Hepatocyte (in vitro differentiated cells): ENCODE measurements around the gene BLOC1S3. TPM values are rescaled to one million over a fixed set of nuclear protein-coding genes. Genes with fewer than 3 reads are reported as not detected.

Experiments used
- DNase-seq: peaks from one replicate; pipeline ENCODE4 v3.0.0-alpha.2; 2016; ENCODE audit warnings: low spot score
- H2AFZ ChIP-seq: fragments of 200-600 bp; sonication (generic); 2 replicates; pipeline ENCODE4 v1.6.0; 2016; ENCODE audit warnings: antibody characterized with exemption, mild to moderate bottlenecking
- H3K27ac ChIP-seq: fragments of 200-600 bp; sonication (generic); 2 replicates; pipeline ENCODE4 v1.5.1; 2016; ENCODE audit warnings: mild to moderate bottlenecking
- H3K27me3 ChIP-seq: fragments of 200-600 bp; sonication (generic); 2 replicates; pipeline ENCODE4 v1.6.1; 2016
- H3K36me3 ChIP-seq: fragments of 200-600 bp; sonication (generic); replicated peaks from 2 replicates; pipeline ENCODE4 v1.5.1; 2016; ENCODE audit warnings: low read depth; ENCODE audit not compliant: insufficient read depth
- H3K4me1 ChIP-seq: fragments of 200-600 bp; sonication (generic); 2 replicates; pipeline ENCODE4 v1.5.1; 2016; ENCODE audit warnings: mild to moderate bottlenecking, moderate library complexity; ENCODE audit not compliant: insufficient read depth
- H3K4me2 ChIP-seq: fragments of 200-600 bp; sonication (generic); 2 replicates; pipeline ENCODE4 v1.6.0; 2016
- H3K4me3 ChIP-seq: fragments of 200-600 bp; sonication (generic); 2 replicates; pipeline ENCODE4 v1.5.1; 2016; ENCODE audit warnings: mild to moderate bottlenecking
- H3K79me2 ChIP-seq: fragments of 200-600 bp; sonication (generic); 2 replicates; pipeline ENCODE4 v1.6.0; 2017; ENCODE audit warnings: mild to moderate bottlenecking
- H3K9me2 ChIP-seq: fragments of 200-600 bp; sonication (generic); replicated peaks from 2 replicates; pipeline ENCODE4 v1.6.0; 2017; ENCODE audit warnings: mild to moderate bottlenecking; ENCODE audit not compliant: insufficient read depth
- H3K9me3 ChIP-seq: fragments of 200-600 bp; sonication (generic); 2 replicates; pipeline ENCODE4 v1.5.1; 2016; ENCODE audit warnings: low read depth, mild to moderate bottlenecking
- H4K20me1 ChIP-seq: fragments of 200-600 bp; sonication (generic); 2 replicates; pipeline ENCODE4 v1.6.0; 2016; ENCODE audit warnings: mild to moderate bottlenecking; ENCODE audit not compliant: insufficient read depth, poor library complexity, severe bottlenecking
- CTCF ChIP-seq: fragments of 200-600 bp; sonication (generic); IDR thresholded peaks from 2 replicates; pipeline ENCODE4 v1.5.1; 2016; ENCODE audit warnings: antibody characterized with exemption, mild to moderate bottlenecking; ENCODE audit not compliant: poor library complexity
- EZH2 ChIP-seq: fragments of 200-600 bp; sonication (generic); IDR thresholded peaks from 2 replicates; pipeline ENCODE4 v1.6.1; 2016; ENCODE audit warnings: antibody characterized with exemption, mild to moderate bottlenecking, borderline replicate concordance
- EZH2phosphoT487 ChIP-seq: fragments of 200-600 bp; sonication (generic); IDR thresholded peaks from one replicate; pipeline ENCODE4 v1.6.1; 2018; ENCODE audit warnings: antibody characterized with exemption, mild to moderate bottlenecking, low read depth, moderate library complexity; ENCODE audit not compliant: unreplicated experiment, severe bottlenecking
- WGBS: methylation state at CpG from one replicate; pipeline ENCODE4 v1.1.6; 2016; ENCODE audit warnings: low lambda C conversion rate; ENCODE audit errors: missing lambda C conversion rate; 5-methylcytosine and 5-hydroxymethylcytosine counted together
- polyA plus RNA-seq: library from polyadenylated mRNA; unstranded; fragments of >200 nt; fragmentation: Nextera tagmentation; extraction: Ambion mirVana; gene quantifications from 2 replicates; pipeline ENCODE4 v1.2.1, GENCODE V29; 2016
- total RNA-seq: library from RNA; depleted of rRNA; stranded (reverse); fragments of >200 nt; gene quantifications from 2 replicates; pipeline ENCODE4 v1.2.3, GENCODE V29; 2014

BLOC1S3 gene
- total and polyA plus RNA-seq, 2 experiments from 2014 or later, result 8.4 to 17.1 TPM

GRCh38 chr19:45130888-45131615, 47.5 kb upstream of the BLOC1S3 start:
- H4K20me1 ChIP-seq, result peaks cover 44% of the 10 kb centered on the region
- no peak overlapping the region for H3K4me2 ChIP-seq
- H3K9me3 ChIP-seq, result no peaks in the 10 kb centered on the region
- H3K9me2 ChIP-seq, result no peaks in the 10 kb centered on the region
- DNase-seq, result peak; percentile 62
- H3K4me1 ChIP-seq, result no peaks in the 10 kb centered on the region
- whole genome bisulfite sequencing, result 72% methylated on average over 13 of the region's 13 CpGs
- H3K27ac ChIP-seq, result no peak overlapping the region
- H3K79me2 ChIP-seq, result peaks cover 84% of the 10 kb centered on the region
- no peak overlapping the region for H2AFZ ChIP-seq
- H3K27me3 ChIP-seq, result no peaks in the 10 kb centered on the region
- no peak overlapping the region for H3K4me3 ChIP-seq
- no peaks in the 10 kb centered on the region for H3K36me3 ChIP-seq
- peak; percentile 36 for TF ChIP-seq CTCF
- TF ChIP-seq EZH2phosphoT487, result no peak
- no peak for TF ChIP-seq EZH2

GRCh38 chr19:45133661-45134060, 44.9 kb upstream of the BLOC1S3 start:
- peaks cover 42% of the 10 kb centered on the region for H4K20me1 ChIP-seq
- WGBS, result 93% methylated on average over 8 of the region's 8 CpGs

GRCh38 chr19:45135176-45135885, 43.3 kb upstream of the BLOC1S3 start:
- no peak overlapping the region for H2AFZ ChIP-seq
- peaks cover 73% of the 10 kb centered on the region for H3K79me2 ChIP-seq
- no peak overlapping the region for H3K27ac ChIP-seq
- H3K4me1 ChIP-seq, result peaks cover 3% of the 10 kb centered on the region
- WGBS, result 98% methylated on average over 21 of the region's 21 CpGs
- H3K4me3 ChIP-seq, result no peak overlapping the region
- H4K20me1 ChIP-seq, result peaks cover 37% of the 10 kb centered on the region
- no peaks in the 10 kb centered on the region for H3K9me2 ChIP-seq
- no peaks in the 10 kb centered on the region for H3K9me3 ChIP-seq
- no peaks in the 10 kb centered on the region for H3K27me3 ChIP-seq
- H3K4me2 ChIP-seq, result no peak overlapping the region
- TF ChIP-seq EZH2, result no peak
- no peak for TF ChIP-seq EZH2phosphoT487
- no peak for TF ChIP-seq CTCF
- DNase-seq, result no peak
- H3K36me3 ChIP-seq, result no peaks in the 10 kb centered on the region

More at GRCh38 chr19:45133661-45134060, 44.9 kb upstream of the BLOC1S3 start:
- peaks cover 81% of the 10 kb centered on the region for H3K79me2 ChIP-seq
- TF ChIP-seq EZH2 (no peak), CTCF (no peak), EZH2phosphoT487 (no peak)
- H3K27ac ChIP-seq, result no peak overlapping the region
- H3K9me2 ChIP-seq, result no peaks in the 10 kb centered on the region
- H3K36me3 ChIP-seq, result no peaks in the 10 kb centered on the region
- no peak overlapping the region for H3K4me3 ChIP-seq
- no peak overlapping the region for H2AFZ ChIP-seq
- H3K4me1 ChIP-seq, result peaks cover 3% of the 10 kb centered on the region
- H3K9me3 ChIP-seq, result no peaks in the 10 kb centered on the region
- DNase-seq, result no peak
- no peaks in the 10 kb centered on the region for H3K27me3 ChIP-seq
- H3K4me2 ChIP-seq, result no peak overlapping the region
